ENCODE results near the gene AVP. TPM values are rescaled to one million over a fixed set of nuclear protein-coding genes. Genes with fewer than 3 reads are reported as not detected.

AVP gene, protein sequence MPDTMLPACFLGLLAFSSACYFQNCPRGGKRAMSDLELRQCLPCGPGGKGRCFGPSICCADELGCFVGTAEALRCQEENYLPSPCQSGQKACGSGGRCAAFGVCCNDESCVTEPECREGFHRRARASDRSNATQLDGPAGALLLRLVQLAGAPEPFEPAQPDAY
- not detected in 2 replicates for total RNA-seq (2021)
- long read RNA-seq = 0 reads

GRCh38 chr20:3084283-3084985 lies at the start of gene AVP:
Gene AVP (minus strand): TSS chr20:3084724. CDS start chr20:3084674, 50 bp downstream.
- Histone ChIP-seq H4K20me1 (ENCODE audit: control insufficient read depth, insufficient read depth, insufficient read length) (no peaks in the 10 kb centered on the region), H3K9me3 (ENCODE audit: control insufficient read depth, low read depth, low read length) (no peaks in the 10 kb centered on the region), H3K27me3 (ENCODE audit: insufficient read depth, low read length) (peaks cover 29% of the 10 kb centered on the region), H3K27ac (ENCODE audit: insufficient read length, low read depth, low read length) (no peak within 1 kb of the TSS), H3K23me2 (ENCODE audit: insufficient read length, low read depth, low read length, poor library complexity, severe bottlenecking) (peaks cover 4% of the 10 kb centered on the region), H4K8ac (replicated peaks; ENCODE audit: insufficient read length, low read depth, low read length) (no peak within 1 kb of the TSS), H3K23ac (ENCODE audit: insufficient read length, low read depth, low read length) (no peak within 1 kb of the TSS), H2BK120ac (ENCODE audit: low read depth, low read length, poor library complexity, severe bottlenecking) (no peak within 1 kb of the TSS), H2BK5ac (ENCODE audit: insufficient read length, low read length) (no peak within 1 kb of the TSS), H3K4me2 (ENCODE audit: insufficient read depth, insufficient read length, low read length) (peak within 1 kb of the TSS; percentile 77), H2BK12ac (ENCODE audit: insufficient read length, low read depth, low read length) (no peak within 1 kb of the TSS), H3K79me1 (ENCODE audit: insufficient read depth, low read depth, low read length, poor library complexity, severe bottlenecking) (no peaks in the 10 kb centered on the region), H2BK20ac (ENCODE audit: low read depth, low read length, poor library complexity, severe bottlenecking) (no peak within 1 kb of the TSS), H3K56ac (ENCODE audit: insufficient read length, low read depth, low read length) (no peak within 1 kb of the TSS), H3K4ac (ENCODE audit: low read depth, low read length) (no peak within 1 kb of the TSS), H3K9ac (ENCODE audit: extremely low read depth, insufficient read length, low read length) (no peak within 1 kb of the TSS), H3T11ph (ENCODE audit: low read length) (no peak within 1 kb of the TSS), H2AFZ (ENCODE audit: low read length) (no peak within 1 kb of the TSS), H4K91ac (ENCODE audit: insufficient read length, low read depth, low read length) (no peak within 1 kb of the TSS), H3K14ac (ENCODE audit: insufficient read depth, low read length) (no peak within 1 kb of the TSS), H2BK15ac (ENCODE audit: low read depth, low read length) (no peak within 1 kb of the TSS), H3K4me1 (ENCODE audit: insufficient read depth, low read length) (no peaks in the 10 kb centered on the region; the same call in 1 of the 2 replicates), H4K5ac (ENCODE audit: insufficient read length, low read depth, low read length) (no peak within 1 kb of the TSS), H3K18ac (ENCODE audit: insufficient read length, low read depth, low read length) (no peak within 1 kb of the TSS), H3K79me2 (ENCODE audit: insufficient read depth, low read length) (no peaks in the 10 kb centered on the region), H2AK5ac (ENCODE audit: insufficient read length, low read length) (no peak within 1 kb of the TSS)
- H3K27me3 Mint-ChIP-seq (ENCODE audit: low read depth) = peaks cover 57% of the 10 kb centered on the region
- no peak for DNase-seq
- peaks cover 0 to 2% of the 10 kb centered on the region in 2 experiments; a peak in 1 of 5 replicates for H3K9me3 Mint-ChIP-seq
- H3K4me3 Mint-ChIP-seq = peak within 1 kb of the TSS; percentile 42 to 70; a peak in 4 of 5 replicates
- H3K36me3 Mint-ChIP-seq (ENCODE audit: insufficient read depth in 1 of 3, low read depth in 3 of 3) = no peaks in the 10 kb centered on the region; a peak in 2 of 7 replicates
- no peak within 1 kb of the TSS; a peak in 1 of 7 replicates for H3K27ac Mint-ChIP-seq
- TF ChIP-seq CTCF (conservative IDR thresholded peaks at IDR 0.05) = no peak
- peaks cover 0 to 8% of the 10 kb centered on the region in 2 experiments; a peak in 1 of 4 replicates for H3K4me1 Mint-ChIP-seq
- WGBS (ENCODE audit: extremely low coverage, insufficient read length, low lambda C conversion rate) = no CpG with 5 or more reads among the region's 28 CpGs

Measured in H9 (cell line).